ENCODE results near the gene ANKRD36C.
"Not testable (repeated sequence)": the region's sequence is repeated elsewhere in the genome, so short reads cannot be mapped to it uniquely, and the experiment has no call there.

ANKRD36C gene

GRCh38 chr2:96006248-96006647 lies 14.6 kb upstream of the ANKRD36C start:
- FAIRE-seq, result not testable (repeated sequence)

- FAIRE-seq, result peak; percentile 94
Measured at GRCh38 chr2:95992520-95993272, 1.1 kb upstream of the ANKRD36C start.

GRCh38 chr2:95992102-95992501 lies 478 bp upstream of the ANKRD36C start:
- FAIRE-seq, result not testable (repeated sequence)

GRCh38 chr2:95990884-95991283 lies 740 bp downstream of the ANKRD36C start:
- not testable (repeated sequence) for FAIRE-seq

GRCh38 chr2:95951662-95952061 lies 40.0 kb downstream of the ANKRD36C start:
- peak; percentile 81 for FAIRE-seq

- peak; percentile 86 for FAIRE-seq
Measured at GRCh38 chr2:95948039-95948438, 43.6 kb downstream of the ANKRD36C start.

GRCh38 chr2:95939947-95940346 lies 51.7 kb downstream of the ANKRD36C start:
- not testable (repeated sequence) for FAIRE-seq

GRCh38 chr2:95930740-95931139 lies 60.9 kb downstream of the ANKRD36C start:
- not testable (repeated sequence) for FAIRE-seq

- not testable (repeated sequence) for FAIRE-seq
Measured at GRCh38 chr2:95917007-95917406, 74.6 kb downstream of the ANKRD36C start.

GRCh38 chr2:95915131-95915530 lies 76.5 kb downstream of the ANKRD36C start:
- not testable (repeated sequence) for FAIRE-seq

GRCh38 chr2:95911431-95911830 lies 80.2 kb downstream of the ANKRD36C start:
- not testable (repeated sequence) for FAIRE-seq

- not testable (repeated sequence) for FAIRE-seq
Measured at GRCh38 chr2:95894443-95894842, 97.2 kb downstream of the ANKRD36C start.

GRCh38 chr2:95867929-95868328 lies 123.7 kb downstream of the ANKRD36C start:
- not testable (repeated sequence) for FAIRE-seq

GRCh38 chr2:95867047-95867677 lies 124.5 kb downstream of the ANKRD36C start:
- not testable (repeated sequence) for FAIRE-seq

GRCh38 chr2:95862121-95862520 lies 129.5 kb downstream of the ANKRD36C start:
- FAIRE-seq, result not testable (repeated sequence)

GRCh38 chr2:95836151-95836550 lies 155.5 kb downstream of the ANKRD36C start:
- FAIRE-seq, result no peak

GRCh38 chr2:95834077-95835013 lies 157.3 kb downstream of the ANKRD36C start:
- FAIRE-seq, result not testable (repeated sequence)

GRCh38 chr2:95824218-95824617 lies 167.4 kb downstream of the ANKRD36C start:
- not testable (repeated sequence) for FAIRE-seq

GRCh38 chr2:95817521-95817920 lies 174.1 kb downstream of the ANKRD36C start:
- not testable (repeated sequence) for FAIRE-seq

- FAIRE-seq, result not testable (repeated sequence)
Measured at GRCh38 chr2:95813311-95813710, 178.3 kb downstream of the ANKRD36C start.

- FAIRE-seq, result no peak
Measured at GRCh38 chr2:95799892-95800291, 191.7 kb downstream of the ANKRD36C start.

GRCh38 chr2:95799147-95799889 lies 192.3 kb downstream of the ANKRD36C start:
- FAIRE-seq, result not testable (repeated sequence)
